PC-9 (cell line): ENCODE measurements around the gene MRRF.

Source experiments
- EZH2 ChIP-seq: fragments of 200-600 bp; sonication (generic); IDR thresholded peaks from 2 replicates; pipeline ENCODE4 v1.8.0; 2017; ENCODE audit warnings: antibody characterized with exemption, low read depth
- TF ChIP-seq, protein P1 (sequence below): fragments of 200-600 bp; sonication (generic); conservative IDR thresholded peaks from 2 replicates; pipeline ENCODE4 v1.6.1; 2017; ENCODE audit warnings: mixed run types, antibody characterized with exemption, mild to moderate bottlenecking, moderate library complexity

DNA sequence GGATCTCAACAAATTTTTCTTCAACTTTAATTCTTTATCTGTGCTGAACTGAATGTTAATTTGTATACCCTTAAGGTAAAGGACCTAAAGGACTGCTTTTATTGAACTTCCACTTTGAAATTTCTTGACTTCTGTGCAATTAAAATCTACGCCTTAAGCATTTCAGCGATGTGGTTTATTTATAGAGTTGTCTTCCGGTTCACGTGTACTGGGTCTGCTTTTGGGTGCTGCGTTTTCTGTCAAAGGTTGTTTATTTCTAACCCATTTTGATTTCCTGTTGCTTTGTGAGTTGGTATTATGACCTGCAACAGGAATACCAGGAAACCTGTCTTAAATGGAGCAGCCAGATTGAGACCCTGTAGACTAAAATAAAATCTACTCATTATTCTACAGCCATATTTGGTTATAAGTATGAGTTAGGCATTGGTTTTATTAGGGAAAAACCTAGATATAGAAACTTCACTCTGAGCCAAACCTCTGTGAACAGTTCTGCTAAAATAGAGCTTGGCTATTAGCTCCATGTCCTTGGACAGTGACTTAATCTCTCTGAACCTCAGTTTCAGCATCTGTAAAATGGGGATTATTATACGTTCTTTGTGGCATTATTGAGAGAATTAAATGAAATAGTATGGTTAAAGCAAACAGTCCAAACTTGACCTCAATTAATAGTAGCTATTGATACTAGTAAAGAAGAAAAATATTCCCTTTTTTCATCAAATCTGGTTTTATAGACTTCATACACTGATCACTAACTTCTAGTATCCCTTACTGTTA is 3.5 kb downstream of the MRRF start:
- TF ChIP-seq, protein P1, sequence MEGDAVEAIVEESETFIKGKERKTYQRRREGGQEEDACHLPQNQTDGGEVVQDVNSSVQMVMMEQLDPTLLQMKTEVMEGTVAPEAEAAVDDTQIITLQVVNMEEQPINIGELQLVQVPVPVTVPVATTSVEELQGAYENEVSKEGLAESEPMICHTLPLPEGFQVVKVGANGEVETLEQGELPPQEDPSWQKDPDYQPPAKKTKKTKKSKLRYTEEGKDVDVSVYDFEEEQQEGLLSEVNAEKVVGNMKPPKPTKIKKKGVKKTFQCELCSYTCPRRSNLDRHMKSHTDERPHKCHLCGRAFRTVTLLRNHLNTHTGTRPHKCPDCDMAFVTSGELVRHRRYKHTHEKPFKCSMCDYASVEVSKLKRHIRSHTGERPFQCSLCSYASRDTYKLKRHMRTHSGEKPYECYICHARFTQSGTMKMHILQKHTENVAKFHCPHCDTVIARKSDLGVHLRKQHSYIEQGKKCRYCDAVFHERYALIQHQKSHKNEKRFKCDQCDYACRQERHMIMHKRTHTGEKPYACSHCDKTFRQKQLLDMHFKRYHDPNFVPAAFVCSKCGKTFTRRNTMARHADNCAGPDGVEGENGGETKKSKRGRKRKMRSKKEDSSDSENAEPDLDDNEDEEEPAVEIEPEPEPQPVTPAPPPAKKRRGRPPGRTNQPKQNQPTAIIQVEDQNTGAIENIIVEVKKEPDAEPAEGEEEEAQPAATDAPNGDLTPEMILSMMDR = no peak
- TF ChIP-seq EZH2 = no peak
